Testis (tissue), 2 donors: Measurements from ENCODE around the gene RTL10.

Source experiments
- CTCF ChIP-seq, 3 experiments: fragments of 450-650 bp in 2 of 3; fragments of 200-600 bp in 1 of 3; sonication (generic) in 1 of 3; IDR thresholded peaks; one replicate each; pipeline ENCODE4 v1.5.1; 2016 to 2019; ENCODE audit warnings: antibody characterized with exemption in 3 of 3, mild to moderate bottlenecking in 2 of 3, moderate library complexity in 1 of 3
- POLR2A ChIP-seq: fragments of 450-650 bp; IDR thresholded peaks from one replicate; pipeline ENCODE4 v1.6.1; 2017; ENCODE audit warnings: antibody characterized with exemption, mild to moderate bottlenecking, moderate library complexity

DNA sequence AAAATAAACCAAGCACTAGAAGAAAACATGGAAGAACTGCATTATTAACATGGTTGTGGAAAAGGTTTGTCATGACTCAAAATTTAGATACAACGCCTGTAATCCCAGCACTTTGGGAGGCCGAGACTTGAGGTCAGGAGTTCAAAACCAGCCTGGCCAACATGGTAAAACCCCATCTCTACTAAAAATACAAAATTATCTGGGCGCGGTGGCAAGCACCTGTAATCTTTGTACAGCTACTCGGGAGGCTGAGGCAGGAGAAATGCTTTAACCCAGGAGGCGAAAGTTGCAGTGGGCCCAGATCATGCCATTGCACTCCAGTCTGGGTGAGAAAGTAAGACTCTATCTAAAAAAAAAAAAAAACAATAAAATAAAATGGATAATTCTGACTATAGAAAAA lies 23.7 kb downstream of the RTL10 start:
- TF ChIP-seq CTCF (IDR thresholded peaks at IDR 0.05): no peak
- no peak for TF ChIP-seq POLR2A
